Peyer's patch (tissue), 4 donors: ENCODE measurements around the gene VEGFA.

ENCODE experiments used
- CTCF ChIP-seq, 6 experiments: fragments of 450-650 bp in 4 of 6; fragments of 200-600 bp in 2 of 6; sonication (generic) in 1 of 6; IDR thresholded peaks; one replicate each; pipeline ENCODE4 v1.5.1; 2017 to 2019; ENCODE audit warnings: antibody characterized with exemption in 6 of 6, mild to moderate bottlenecking in 3 of 6, moderate library complexity in 1 of 6
- POLR2A ChIP-seq, 2 donors: fragments of 450-650 bp; IDR thresholded peaks; one replicate each; pipeline ENCODE4 v1.5.1; 2017; ENCODE audit warnings: antibody characterized with exemption in 2 of 2, mild to moderate bottlenecking in 2 of 2, moderate library complexity in 2 of 2

- no peak for TF ChIP-seq CTCF (IDR thresholded peaks at IDR 0.05)
- no peak for TF ChIP-seq POLR2A (IDR thresholded peaks at IDR 0.05)
Observed at GRCh38 chr6:43780941-43781928, 11.2 kb downstream of the VEGFA start.
